ENCODE results near the gene CGB8. TPM values are rescaled to one million over a fixed set of nuclear protein-coding genes. Genes with fewer than 3 reads are reported as not detected.

Gene CGB8
- total and polyA plus RNA-seq, 10 of the 15 experiments (the other 5 are each of a cell fraction or from before 2014, with no cell fraction given), result not detected

DNA sequence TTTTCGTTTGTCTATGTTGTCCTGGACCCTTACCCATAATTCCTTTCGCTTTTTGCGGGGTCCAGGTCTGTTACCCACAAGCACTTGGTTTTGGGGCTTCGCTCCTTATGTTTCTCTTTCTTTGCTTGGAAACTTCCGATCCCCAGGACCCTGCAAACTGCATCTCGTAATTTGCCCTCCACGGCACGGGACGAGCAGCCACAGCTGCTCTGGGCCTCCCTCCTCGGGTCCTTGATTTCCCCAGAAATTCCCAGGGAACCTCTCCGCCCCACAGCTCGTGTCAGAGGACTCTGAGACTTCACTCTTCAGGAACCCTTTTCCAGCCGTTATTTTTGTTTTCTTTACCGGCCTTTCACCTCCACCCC lies 36.9 kb upstream of the CGB8 start:
- BruUV-seq (replicated peaks), result no TSS peak
- RAD21 ChIA-PET (ENCODE audit: unreplicated experiment), result interaction anchor here (1.2 kb wide), 1 partner anchor 113 kb away, joined by 3 read pairs; no protein-coding TSS in a partner anchor

More for the DNA sequence above, 36.9 kb upstream of the CGB8 start:
- peak overlapping the region; percentile 80; the same call in 1 of the 2 replicates for H3K4me2 ChIP-seq (ENCODE audit: control insufficient read depth, insufficient read depth)
- H3K9ac ChIP-seq (ENCODE audit: control insufficient read depth, insufficient read depth, low read length), result peak overlapping the region; percentile 90
- peaks cover 41% of the 10 kb centered on the region for H3K79me2 ChIP-seq (ENCODE audit: control insufficient read depth, insufficient read depth, low read length)
- ChIA-PET POLR2A (no interaction called here), SMC1A (ENCODE audit: uncharacterized antibody, unreplicated experiment) (no interaction called here), CTCF (interaction anchor here (4.7 kb wide), 1 partner anchor 12 kb away, joined by 35 read pairs; no protein-coding TSS in a partner anchor)
- H3K27me3 ChIP-seq (replicated peaks in 1 of 2; ENCODE audit: control insufficient read depth in 2 of 2, insufficient read depth in 2 of 2, low read length in 1 of 2), result no peaks in the 10 kb centered on the region
- no peaks in the 10 kb centered on the region; the same call in 2 of the 3 replicates for H3K9me3 ChIP-seq (replicated peaks; ENCODE audit: control insufficient read depth, insufficient read depth, low read length)
- peak overlapping the region; percentile 87 for H3K27ac ChIP-seq (ENCODE audit: control insufficient read depth, insufficient read depth)
- DNase-seq (ENCODE audit: low read depth, low spot score) (no peak), ATAC-seq (no peak), FAIRE-seq (no peak)
- WGBS (ENCODE audit: insufficient coverage, insufficient replicate concordance, low lambda C conversion rate, missing lambda C conversion rate), result 0% methylated on average over 14 of the region's 14 CpGs
- in situ Hi-C loops (cut with MboI), result no loop called here
- H3K4me1 ChIP-seq (ENCODE audit: control insufficient read depth, insufficient read depth, low read length), result peaks cover 4% of the 10 kb centered on the region; the same call in 1 of the 2 replicates
- H3K4me3 ChIP-seq, result peak overlapping the region; percentile 89
- H3K36me3 ChIP-seq (ENCODE audit: control insufficient read depth in 2 of 2, insufficient read depth in 2 of 2, low read length in 1 of 2), result peaks cover 12 to 20% of the 10 kb centered on the region in 2 experiments
- H2AFZ ChIP-seq (ENCODE audit: control insufficient read depth, low read depth, low read length), result 0 out of 2 replicates have a peak overlapping the region, but pooled peaks have one; percentile 81
- TF ChIP-seq MTA2 (IDR thresholded peaks at IDR 0.05; ENCODE audit: low read depth) (0 out of 2 replicates have a peak, but pooled peaks have one; percentile 21), YBX1 (IDR thresholded peaks at IDR 0.05) (no peak), WRNIP1 (IDR thresholded peaks at IDR 0.05; ENCODE audit: borderline replicate concordance, low read depth, low read length) (0 out of 2 replicates have a peak, but pooled peaks have one; percentile 74), ZNF217 (IDR thresholded peaks at IDR 0.05) (no peak), PAX5 (IDR thresholded peaks at IDR 0.05; ENCODE audit: borderline replicate concordance, low read depth, low read length) (no peak), IKZF2 (IDR thresholded peaks at IDR 0.05) (0 out of 4 replicates have a peak, but pooled peaks of 1 of the 2 experiments have one; percentile 6), KAT2A (conservative IDR thresholded peaks at IDR 0.05; ENCODE audit: control insufficient read depth, low read depth, low read length) (no peak)
- TF ChIP-seq, protein P1, sequence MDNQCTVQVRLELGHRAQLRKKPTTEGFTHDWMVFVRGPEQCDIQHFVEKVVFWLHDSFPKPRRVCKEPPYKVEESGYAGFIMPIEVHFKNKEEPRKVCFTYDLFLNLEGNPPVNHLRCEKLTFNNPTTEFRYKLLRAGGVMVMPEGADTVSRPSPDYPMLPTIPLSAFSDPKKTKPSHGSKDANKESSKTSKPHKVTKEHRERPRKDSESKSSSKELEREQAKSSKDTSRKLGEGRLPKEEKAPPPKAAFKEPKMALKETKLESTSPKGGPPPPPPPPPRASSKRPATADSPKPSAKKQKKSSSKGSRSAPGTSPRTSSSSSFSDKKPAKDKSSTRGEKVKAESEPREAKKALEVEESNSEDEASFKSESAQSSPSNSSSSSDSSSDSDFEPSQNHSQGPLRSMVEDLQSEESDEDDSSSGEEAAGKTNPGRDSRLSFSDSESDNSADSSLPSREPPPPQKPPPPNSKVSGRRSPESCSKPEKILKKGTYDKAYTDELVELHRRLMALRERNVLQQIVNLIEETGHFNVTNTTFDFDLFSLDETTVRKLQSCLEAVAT (IDR thresholded peaks at IDR 0.05), result 0 out of 2 replicates have a peak, but pooled peaks have one; percentile 48
- intact Hi-C loops (cut with micrococcal nuclease; ENCODE audit: unreplicated experiment), result no loop called here
- H4K20me1 ChIP-seq (ENCODE audit: control insufficient read depth, insufficient read depth), result 0 out of 2 replicates have a peak, but pooled peaks cover 6% of the 10 kb centered on the region

Data from GM12878 (cell line).